ENCODE results near the gene TRMT2B. TPM values are rescaled to one million over a fixed set of nuclear protein-coding genes. Genes with fewer than 3 reads are reported as not detected.

The TRMT2B gene
- total and polyA plus RNA-seq, 2 of the 13 experiments (the other 11 are each of a cell fraction or from before 2014, with no cell fraction given): 7.0 to 11.2 TPM

DNA sequence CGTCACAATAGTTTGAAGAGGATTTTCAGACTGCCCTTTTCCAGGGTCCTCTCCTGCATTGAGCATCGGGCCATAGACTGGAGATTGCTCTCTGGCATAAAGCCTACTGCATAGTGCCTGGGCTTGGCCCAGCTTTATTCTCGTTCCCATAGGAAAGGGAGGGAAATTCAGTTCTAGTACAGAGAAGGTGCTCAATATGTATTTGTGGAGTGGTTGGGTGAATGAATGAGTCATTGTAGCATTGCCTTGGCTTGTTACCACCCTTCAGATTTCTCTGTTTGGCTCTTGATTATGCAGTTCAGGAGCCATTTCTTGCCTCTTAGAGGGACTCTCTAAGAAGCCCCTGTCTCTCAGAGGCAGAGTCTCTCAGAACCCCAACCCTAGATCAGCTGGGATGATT is 29.3 kb upstream of the TRMT2B start:
- Histone ChIP-seq H3K9me3 (ENCODE audit: low read length) (no peaks in the 10 kb centered on the region), H3K27ac (ENCODE audit: extremely low read length, insufficient read depth, low read length) (no peak overlapping the region), H3K79me2 (ENCODE audit: insufficient read depth, low read length) (no peaks in the 10 kb centered on the region), H4K20me1 (ENCODE audit: insufficient read depth, low read length) (no peaks in the 10 kb centered on the region), H3K4me3 (replicated peaks in 1 of 3; ENCODE audit: insufficient read depth in 1 of 3, low read depth in 2 of 3, low read length in 3 of 3) (no peak overlapping the region), H3K27me3 (ENCODE audit: control insufficient read depth in 1 of 2, insufficient read depth in 2 of 2, low read length in 2 of 2) (no peaks in the 10 kb centered on the region), H3K4me1 (ENCODE audit: insufficient read depth, low read length) (no peaks in the 10 kb centered on the region), H3K4me2 (ENCODE audit: low read depth, low read length) (no peak overlapping the region), H2AFZ (ENCODE audit: low read length) (no peak overlapping the region), H3K36me3 (replicated peaks in 1 of 2; ENCODE audit: control insufficient read depth in 1 of 2, insufficient read depth in 2 of 2, low read length in 2 of 2) (no peaks in the 10 kb centered on the region), H3K9ac (ENCODE audit: insufficient read depth, low read depth, low read length) (no peak overlapping the region)
- no peak for ATAC-seq
- POLR2A ChIA-PET: no interaction called here
- intact Hi-C loops (cut with micrococcal nuclease; ENCODE audit: unreplicated experiment): no loop called here
- WGBS (ENCODE audit: low lambda C conversion rate): 0% methylated on average over 1 of the region's 3 CpGs
- no peak for DNase-seq (ENCODE audit: low spot score)
- CTCF ChIA-PET (ENCODE audit: low intra/inter-chr PET ratio, low total read pairs): no interaction called here
- FAIRE-seq: no peak
- in situ Hi-C loops (cut with HindIII; ENCODE audit: extremely low pct_ligation_motif_present, low pct_unique_long_range_greater_than_20kb): no loop called here
- no TSS peak for BruUV-seq (replicated peaks)
- TF ChIP-seq PHF5A (CRISPR knock-in tag; IDR thresholded peaks at IDR 0.05; ENCODE audit: low read depth, unreplicated experiment) (no peak), ZNF33B (CRISPR knock-in tag; IDR thresholded peaks at IDR 0.05) (no peak), TBX2 (CRISPR knock-in tag; IDR thresholded peaks at IDR 0.05; ENCODE audit: borderline replicate concordance) (no peak), ZNF430 (CRISPR knock-in tag; IDR thresholded peaks at IDR 0.05) (no peak), ASH2L (IDR thresholded peaks at IDR 0.05; ENCODE audit: insufficient read length, low read depth, low read length) (no peak), TMF1 (CRISPR knock-in tag; IDR thresholded peaks at IDR 0.05; ENCODE audit: low read depth) (no peak), CENPT (CRISPR knock-in tag; IDR thresholded peaks at IDR 0.05; ENCODE audit: low read depth) (no peak), GABPB1 (CRISPR knock-in tag; IDR thresholded peaks at IDR 0.05) (no peak), GLI4 (CRISPR knock-in tag; IDR thresholded peaks at IDR 0.05; ENCODE audit: borderline replicate concordance) (no peak), MTA3 (CRISPR knock-in tag; IDR thresholded peaks at IDR 0.05) (no peak), SRSF9 (IDR thresholded peaks at IDR 0.05; ENCODE audit: borderline replicate concordance, insufficient read depth, low read depth, low read length, poor library complexity, severe bottlenecking) (no peak), FOSL1 (CRISPR knock-in tag; IDR thresholded peaks at IDR 0.05; ENCODE audit: borderline replicate concordance) (no peak), ZNF343 (CRISPR knock-in tag; IDR thresholded peaks at IDR 0.05) (no peak), HNRNPUL1 (IDR thresholded peaks at IDR 0.05; ENCODE audit: low read depth, low read length) (no peak)
- TF ChIP-seq, protein P1, sequence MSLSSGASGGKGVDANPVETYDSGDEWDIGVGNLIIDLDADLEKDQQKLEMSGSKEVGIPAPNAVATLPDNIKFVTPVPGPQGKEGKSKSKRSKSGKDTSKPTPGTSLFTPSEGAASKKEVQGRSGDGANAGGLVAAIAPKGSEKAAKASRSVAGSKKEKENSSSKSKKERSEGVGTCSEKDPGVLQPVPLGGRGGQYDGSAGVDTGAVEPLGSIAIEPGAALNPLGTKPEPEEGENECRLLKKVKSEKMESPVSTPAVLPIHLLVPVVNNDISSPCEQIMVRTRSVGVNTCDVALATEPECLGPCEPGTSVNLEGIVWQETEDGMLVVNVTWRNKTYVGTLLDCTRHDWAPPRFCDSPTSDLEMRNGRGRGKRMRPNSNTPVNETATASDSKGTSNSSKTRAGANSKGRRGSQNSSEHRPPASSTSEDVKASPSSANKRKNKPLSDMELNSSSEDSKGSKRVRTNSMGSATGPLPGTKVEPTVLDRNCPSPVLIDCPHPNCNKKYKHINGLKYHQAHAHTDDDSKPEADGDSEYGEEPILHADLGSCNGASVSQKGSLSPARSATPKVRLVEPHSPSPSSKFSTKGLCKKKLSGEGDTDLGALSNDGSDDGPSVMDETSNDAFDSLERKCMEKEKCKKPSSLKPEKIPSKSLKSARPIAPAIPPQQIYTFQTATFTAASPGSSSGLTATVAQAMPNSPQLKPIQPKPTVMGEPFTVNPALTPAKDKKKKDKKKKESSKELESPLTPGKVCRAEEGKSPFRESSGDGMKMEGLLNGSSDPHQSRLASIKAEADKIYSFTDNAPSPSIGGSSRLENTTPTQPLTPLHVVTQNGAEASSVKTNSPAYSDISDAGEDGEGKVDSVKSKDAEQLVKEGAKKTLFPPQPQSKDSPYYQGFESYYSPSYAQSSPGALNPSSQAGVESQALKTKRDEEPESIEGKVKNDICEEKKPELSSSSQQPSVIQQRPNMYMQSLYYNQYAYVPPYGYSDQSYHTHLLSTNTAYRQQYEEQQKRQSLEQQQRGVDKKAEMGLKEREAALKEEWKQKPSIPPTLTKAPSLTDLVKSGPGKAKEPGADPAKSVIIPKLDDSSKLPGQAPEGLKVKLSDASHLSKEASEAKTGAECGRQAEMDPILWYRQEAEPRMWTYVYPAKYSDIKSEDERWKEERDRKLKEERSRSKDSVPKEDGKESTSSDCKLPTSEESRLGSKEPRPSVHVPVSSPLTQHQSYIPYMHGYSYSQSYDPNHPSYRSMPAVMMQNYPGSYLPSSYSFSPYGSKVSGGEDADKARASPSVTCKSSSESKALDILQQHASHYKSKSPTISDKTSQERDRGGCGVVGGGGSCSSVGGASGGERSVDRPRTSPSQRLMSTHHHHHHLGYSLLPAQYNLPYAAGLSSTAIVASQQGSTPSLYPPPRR (CRISPR knock-in tag; IDR thresholded peaks at IDR 0.05; ENCODE audit: borderline replicate concordance): no peak
- TF ChIP-seq, protein P2, sequence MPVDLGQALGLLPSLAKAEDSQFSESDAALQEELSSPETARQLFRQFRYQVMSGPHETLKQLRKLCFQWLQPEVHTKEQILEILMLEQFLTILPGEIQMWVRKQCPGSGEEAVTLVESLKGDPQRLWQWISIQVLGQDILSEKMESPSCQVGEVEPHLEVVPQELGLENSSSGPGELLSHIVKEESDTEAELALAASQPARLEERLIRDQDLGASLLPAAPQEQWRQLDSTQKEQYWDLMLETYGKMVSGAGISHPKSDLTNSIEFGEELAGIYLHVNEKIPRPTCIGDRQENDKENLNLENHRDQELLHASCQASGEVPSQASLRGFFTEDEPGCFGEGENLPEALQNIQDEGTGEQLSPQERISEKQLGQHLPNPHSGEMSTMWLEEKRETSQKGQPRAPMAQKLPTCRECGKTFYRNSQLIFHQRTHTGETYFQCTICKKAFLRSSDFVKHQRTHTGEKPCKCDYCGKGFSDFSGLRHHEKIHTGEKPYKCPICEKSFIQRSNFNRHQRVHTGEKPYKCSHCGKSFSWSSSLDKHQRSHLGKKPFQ (CRISPR knock-in tag; IDR thresholded peaks at IDR 0.05; ENCODE audit: insufficient replicate concordance): no peak
- TF ChIP-seq, protein P3, sequence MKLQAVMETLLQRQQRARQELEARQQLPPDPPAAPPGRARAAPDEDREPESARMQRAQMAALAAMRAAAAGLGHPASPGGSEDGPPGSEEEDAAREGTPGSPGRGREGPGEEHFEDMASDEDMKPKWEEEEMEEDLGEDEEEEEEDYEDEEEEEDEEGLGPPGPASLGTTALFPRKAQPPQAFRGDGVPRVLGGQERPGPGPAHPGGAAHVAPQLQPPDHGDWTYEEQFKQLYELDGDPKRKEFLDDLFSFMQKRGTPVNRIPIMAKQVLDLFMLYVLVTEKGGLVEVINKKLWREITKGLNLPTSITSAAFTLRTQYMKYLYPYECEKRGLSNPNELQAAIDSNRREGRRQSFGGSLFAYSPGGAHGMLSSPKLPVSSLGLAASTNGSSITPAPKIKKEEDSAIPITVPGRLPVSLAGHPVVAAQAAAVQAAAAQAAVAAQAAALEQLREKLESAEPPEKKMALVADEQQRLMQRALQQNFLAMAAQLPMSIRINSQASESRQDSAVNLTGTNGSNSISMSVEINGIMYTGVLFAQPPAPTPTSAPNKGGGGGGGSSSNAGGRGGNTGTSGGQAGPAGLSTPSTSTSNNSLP (IDR thresholded peaks at IDR 0.05; ENCODE audit: low read depth, low read length): no peak
